NCI-H1048 (cell line): Measurements from ENCODE around the gene HM13.
"Not testable (repeated sequence)": the region's sequence is repeated elsewhere in the genome, so short reads cannot be mapped to it uniquely, and the experiment has no call there.

Experiments used
- DNase-seq: peaks from one replicate; lab custom pipeline; 2025; lab: John Stamatoyannopoulos, UW

HM13 gene

DNA sequence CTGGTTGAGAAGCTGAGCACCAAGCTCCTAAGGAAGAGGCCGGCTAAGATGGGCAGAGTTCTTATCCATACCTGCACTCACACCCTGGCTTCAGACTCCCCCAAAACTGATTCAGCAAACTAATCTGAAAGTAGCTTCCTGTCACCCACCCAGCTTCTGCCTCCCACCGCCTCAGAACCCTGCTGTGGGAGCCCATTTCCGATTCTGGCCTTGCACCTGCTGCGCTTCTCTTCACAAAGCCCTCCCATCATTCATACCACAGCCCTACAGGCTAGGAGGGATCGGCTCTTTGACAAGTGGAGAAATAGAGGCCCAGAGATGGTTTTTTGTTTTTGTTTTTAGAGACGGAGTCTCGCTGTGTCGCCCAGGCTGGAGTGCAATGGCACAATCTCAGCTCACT lies 28.7 kb downstream of the HM13 start:
- no peak for DNase-seq

GRCh38 chr20:31543966-31544598 lies 29.8 kb downstream of the HM13 start:
- DNase-seq, result no peak

DNA sequence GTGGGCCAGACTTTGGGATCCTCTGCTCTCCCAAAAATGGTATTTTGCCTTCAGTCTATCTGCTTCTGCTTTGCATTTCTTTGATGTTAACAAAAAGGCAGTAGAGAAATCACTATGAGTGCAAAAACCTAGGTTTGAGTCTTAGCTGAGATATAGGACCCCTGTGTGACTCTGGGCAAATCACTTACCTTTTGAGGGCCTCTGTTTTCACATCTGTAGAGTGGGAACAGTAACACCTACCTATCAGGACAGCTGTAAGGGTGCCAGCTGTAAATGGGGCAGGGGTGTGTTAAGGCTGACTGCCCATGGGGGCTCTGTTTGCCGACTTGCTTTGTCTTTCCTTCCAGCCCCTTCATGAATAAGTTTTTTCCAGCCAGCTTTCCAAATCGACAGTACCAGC lies 30.4 kb downstream of the HM13 start:
- no peak for DNase-seq

GRCh38 chr20:31545621-31546040 lies 31.4 kb downstream of the HM13 start:
- DNase-seq, result not testable (repeated sequence)

- peak; percentile 63 for DNase-seq
These were observed 32.9 kb downstream of the HM13 start for GRCh38 chr20:31547017-31547675.

DNA sequence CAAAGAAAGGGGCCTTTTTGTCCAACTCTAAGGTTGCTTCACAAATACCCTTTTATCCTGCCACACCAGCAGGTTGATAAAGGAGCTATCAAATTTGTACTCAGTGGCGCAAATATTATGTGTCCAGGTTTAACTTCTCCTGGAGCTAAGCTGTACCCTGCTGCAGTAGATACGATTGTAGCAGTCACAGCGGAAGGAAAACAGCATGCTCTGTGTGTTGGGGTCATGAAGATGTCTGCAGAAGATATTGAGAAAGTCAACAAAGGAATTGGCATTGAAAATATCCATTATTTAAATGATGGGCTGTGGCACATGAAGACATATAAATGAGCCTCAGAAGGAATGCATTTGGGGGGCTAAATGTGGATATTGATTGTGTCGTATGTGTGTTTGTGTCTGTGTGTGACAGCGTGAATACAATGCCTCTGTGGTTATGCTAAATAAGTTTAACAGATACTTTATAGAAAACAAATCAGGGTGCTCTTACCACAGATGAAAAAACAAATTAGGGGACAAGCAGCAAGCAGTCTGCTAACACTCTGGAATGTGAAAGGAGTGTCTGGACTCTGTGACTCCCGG lies 33.6 kb downstream of the HM13 start:
- no peak for DNase-seq

DNA sequence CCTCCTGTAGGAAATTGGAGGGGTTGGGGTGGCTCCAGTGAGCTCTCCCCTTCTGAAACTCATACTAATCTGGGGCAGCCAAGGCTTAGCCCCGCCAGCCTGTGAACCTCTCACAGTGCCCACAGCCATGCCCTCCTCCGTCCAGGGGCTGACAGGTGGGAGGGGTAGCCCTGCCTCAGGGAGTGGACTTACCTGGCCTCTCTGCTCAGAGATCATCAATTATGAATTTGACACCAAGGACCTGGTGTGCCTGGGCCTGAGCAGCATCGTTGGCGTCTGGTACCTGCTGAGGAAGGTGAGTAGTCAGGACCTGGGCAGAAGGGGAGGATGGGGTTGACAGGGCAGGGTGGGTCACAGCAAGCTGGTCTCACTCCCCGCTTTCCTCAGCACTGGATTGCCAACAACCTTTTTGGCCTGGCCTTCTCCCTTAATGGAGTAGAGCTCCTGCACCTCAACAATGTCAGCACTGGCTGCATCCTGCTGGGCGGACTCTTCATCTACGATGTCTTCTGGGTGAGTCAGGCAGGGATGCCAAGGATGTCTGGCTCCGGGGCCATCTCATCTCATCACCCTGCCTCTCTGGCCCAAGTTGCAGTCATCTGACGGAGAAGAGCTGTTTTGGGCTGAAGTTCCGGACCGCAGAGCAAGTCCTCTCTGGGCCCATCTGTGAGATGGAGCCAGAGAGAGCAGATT lies 34.7 kb downstream of the HM13 start:
- no peak for DNase-seq

GRCh38 chr20:31549513-31549880 lies 35.3 kb downstream of the HM13 start:
- DNase-seq, result no peak

DNA sequence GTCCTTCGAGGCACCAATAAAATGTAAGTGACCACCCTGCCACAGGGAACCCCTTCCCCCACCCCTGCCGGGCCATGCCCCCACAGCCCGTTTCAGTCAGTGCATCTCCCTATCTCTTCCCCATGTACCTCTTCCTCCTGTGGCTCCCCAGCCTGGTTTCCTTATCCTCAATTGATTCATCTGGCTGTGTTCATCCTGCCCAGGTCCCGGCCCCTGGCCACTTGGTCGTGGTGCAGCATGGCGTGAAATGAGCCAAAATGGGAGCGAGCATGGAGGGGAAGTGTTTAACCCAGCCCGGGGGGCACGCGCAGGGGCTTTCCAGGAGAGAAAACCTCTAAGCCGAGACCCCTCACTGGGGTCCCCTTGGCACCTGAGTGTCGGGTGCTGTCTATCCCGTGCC lies 35.9 kb downstream of the HM13 start:
- no peak for DNase-seq

- DNase-seq, result no peak
These were observed 37.2 kb downstream of the HM13 start for GRCh38 chr20:31551163-31552081.

DNA sequence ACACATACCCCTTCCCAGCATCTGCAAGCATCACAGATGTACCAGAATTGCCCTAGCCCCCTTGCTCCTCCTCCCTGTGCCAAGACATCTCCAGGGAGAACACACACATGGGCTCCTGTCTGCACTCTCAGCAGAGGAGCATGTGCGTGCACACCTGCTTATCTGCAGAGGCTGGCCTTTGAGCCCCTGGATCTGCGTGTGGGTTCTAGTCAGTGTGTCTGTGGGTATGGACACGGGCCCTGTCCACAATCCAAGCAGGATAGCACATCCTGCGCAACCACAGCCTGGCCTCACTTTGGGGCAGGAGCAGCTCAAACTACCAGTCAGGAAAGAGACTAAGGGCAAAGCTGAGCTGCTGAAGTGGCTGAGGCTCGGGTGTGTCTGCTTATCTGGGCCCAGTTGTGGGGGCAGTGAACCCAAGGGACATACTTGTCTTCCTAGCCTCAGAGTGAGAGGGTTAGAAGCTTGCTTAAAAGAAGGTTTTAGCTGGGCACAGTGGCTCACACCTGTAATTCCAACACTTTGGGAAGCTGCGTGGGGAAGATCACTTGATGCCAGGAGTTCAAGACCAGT lies 41.0 kb downstream of the HM13 start:
- DNase-seq, result no peak

DNA sequence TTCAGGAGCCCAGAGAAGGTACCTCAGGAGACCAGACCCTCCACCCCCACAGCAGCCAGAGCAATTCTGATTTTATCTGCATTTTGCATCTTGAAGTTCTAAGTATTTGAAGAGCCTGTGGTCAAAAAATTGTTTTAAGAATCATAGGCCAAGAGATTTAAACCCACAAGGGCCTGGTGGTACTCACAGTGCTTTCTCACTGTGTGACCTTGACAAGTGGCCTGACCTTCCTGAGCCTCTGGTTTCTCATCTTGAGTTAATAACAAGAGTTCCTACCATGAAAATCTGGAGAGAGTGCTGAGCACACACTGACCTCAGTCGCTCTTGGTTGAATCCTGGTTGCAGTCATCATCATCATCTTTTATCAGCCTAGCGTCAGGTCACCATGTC lies 45.5 kb downstream of the HM13 start:
- no peak for DNase-seq

GRCh38 chr20:31560094-31560745 lies 46.0 kb downstream of the HM13 start:
- no peak for DNase-seq

DNA sequence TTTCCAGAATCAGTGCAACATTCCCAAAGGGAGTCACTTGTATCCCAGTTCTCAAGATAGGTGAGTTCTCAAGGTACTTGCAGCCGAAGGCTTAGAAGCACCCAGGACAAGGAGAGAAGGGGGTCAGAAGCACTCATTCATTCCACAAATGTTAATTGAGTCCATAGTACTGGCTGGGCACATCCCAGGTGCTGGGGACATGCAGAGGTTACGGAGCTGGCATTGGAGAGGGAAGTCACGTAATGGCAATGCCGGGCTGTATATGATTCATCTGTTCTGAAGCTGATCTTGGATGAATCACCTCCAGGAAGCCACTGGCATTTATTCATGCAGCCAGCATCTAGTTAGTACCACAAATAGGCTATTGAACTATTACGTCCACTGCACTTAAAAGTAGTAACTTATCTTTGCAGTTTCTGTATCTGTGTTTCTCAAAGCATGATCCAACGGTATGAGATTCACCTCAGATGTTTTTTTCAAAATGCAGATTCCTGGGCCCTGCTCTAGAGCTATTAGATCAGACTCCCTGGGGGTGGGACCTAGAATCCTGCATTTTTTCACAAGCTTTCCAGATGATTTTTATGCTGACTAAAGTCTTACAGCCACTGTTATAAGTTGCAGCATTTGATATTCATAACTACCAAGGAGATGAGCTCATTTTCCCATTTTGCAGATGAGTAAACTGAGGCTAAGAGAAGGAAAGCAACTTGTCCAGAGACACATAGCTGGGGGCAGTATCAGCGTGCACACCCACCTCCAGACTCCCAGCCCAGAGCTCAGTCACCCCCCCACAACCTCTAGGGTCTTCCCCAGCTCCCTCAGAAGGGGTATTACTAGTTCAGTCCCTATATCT lies 46.7 kb downstream of the HM13 start:
- no peak for DNase-seq

- no peak for DNase-seq
These were observed 48.0 kb downstream of the HM13 start for GRCh38 chr20:31562241-31562640.

- DNase-seq, result no peak
These were observed 50.0 kb downstream of the HM13 start for GRCh38 chr20:31564284-31564683.

GRCh38 chr20:31565699-31566318 lies 51.6 kb downstream of the HM13 start:
- DNase-seq, result no peak

GRCh38 chr20:31566319-31566657 lies 52.0 kb downstream of the HM13 start:
- DNase-seq, result no peak

- no peak for DNase-seq
These were observed 52.6 kb downstream of the HM13 start for GRCh38 chr20:31566658-31567379.
